ENCODE data around the gene PLEKHO2. TPM values are rescaled to one million over a fixed set of nuclear protein-coding genes. Genes with fewer than 3 reads are reported as not detected.

The PLEKHO2 gene
- total RNA-seq, 2 donors from 2014 or later, result 14.3 to 15.3 TPM

DNA sequence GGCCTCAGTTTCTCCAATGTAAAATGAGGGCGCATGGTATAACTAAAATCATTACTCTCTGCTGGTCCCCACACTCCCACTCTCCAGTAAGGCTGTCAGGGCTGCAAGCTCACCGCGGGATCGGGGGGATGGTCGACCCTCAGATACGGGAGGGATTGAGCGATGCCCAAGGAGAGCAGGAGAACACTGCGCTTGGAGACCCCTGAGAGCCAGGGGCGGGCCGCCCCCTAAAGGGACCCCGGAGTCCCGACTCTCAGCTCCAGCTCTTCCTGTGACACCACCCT lies 713 bp upstream of the PLEKHO2 start:
- ATAC-seq (replicated peaks in 1 of 2), result no peak
- Mint-ChIP-seq H3K27me3 (ENCODE audit: low read depth) (no peaks in the 10 kb centered on the region), H3K9me3 (no peaks in the 10 kb centered on the region), H3K36me3 (ENCODE audit: insufficient read depth in 2 of 2) (peaks cover 0 to 10% of the 10 kb centered on the region in 2 donors), H3K4me1 (ENCODE audit: low read depth) (peaks cover 71% of the 10 kb centered on the region), H3K27ac (no peak overlapping the region), H3K4me3 (peak overlapping the region; percentile 81 to 96)
- no peak for DNase-seq

DNA sequence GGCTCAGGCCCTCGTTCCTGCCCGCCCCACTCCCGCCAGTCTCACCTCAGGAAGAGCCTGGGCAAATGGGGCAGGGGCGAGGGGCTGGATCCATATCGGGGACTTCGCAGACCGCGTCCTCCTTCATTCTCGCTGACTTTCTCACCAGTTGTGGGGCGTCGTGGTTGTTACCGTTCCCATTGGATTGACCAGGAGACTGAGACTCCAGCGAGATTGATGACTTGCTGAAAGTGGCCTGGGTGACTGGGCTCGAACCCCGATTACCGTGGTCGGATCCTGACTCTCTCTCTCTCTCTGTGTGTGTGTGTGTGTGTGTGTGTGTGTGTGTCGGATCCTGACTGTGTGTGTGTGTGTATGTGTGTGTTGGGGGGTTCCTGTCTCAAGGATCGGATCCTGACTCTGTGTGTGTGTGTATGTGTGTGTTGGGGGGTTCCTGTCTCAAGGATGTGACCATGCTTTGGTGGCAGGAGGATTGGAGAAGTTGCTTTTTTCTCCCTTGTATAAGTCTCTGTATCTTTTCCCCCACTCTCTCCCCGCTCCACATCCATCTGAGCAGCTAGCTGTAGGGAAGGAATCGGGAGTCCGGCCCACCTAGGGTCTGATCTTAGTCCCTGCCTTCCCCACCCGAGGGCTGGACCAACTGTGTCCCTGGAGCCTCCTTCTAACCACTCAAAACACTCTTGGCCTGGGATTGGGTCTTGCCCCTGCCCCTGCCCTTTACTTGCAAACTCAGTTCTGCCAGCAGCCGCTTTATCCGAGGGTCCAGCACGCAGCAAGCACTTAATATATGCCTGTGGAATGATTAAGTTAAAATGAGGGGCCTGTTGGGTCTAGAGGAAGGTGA lies 603 bp downstream of the PLEKHO2 start:
- DNase-seq, result peak in 1 of 2 donors; percentile 13
- H3K4me3 Mint-ChIP-seq, result peak overlapping the region; percentile 81 to 96
- peaks cover 0 to 10% of the 10 kb centered on the region in 2 donors for H3K36me3 Mint-ChIP-seq (ENCODE audit: insufficient read depth in 2 of 2)
- H3K9me3 Mint-ChIP-seq, result no peaks in the 10 kb centered on the region
- peaks cover 64% of the 10 kb centered on the region for H3K4me1 Mint-ChIP-seq (ENCODE audit: low read depth)
- no peak for ATAC-seq (replicated peaks in 1 of 2)
- H3K27ac Mint-ChIP-seq, result peak overlapping the region; percentile 82
- no peaks in the 10 kb centered on the region for H3K27me3 Mint-ChIP-seq (ENCODE audit: low read depth)

- ATAC-seq (replicated peaks in 1 of 2) (no peak), DNase-seq (peak in 1 of 2 donors; percentile 18)
These were observed 1.4 kb downstream of the PLEKHO2 start for GRCh38 chr15:64842986-64843561.

GRCh38 chr15:64843991-64844390 lies 2.3 kb downstream of the PLEKHO2 start:
- H3K9me3 Mint-ChIP-seq, result no peaks in the 10 kb centered on the region
- peak overlapping the region; percentile 81 to 96 for H3K4me3 Mint-ChIP-seq
- H3K4me1 Mint-ChIP-seq (ENCODE audit: low read depth), result peaks cover 52% of the 10 kb centered on the region
- ATAC-seq (replicated peaks in 1 of 2) (no peak), DNase-seq (no peak)
- H3K27ac Mint-ChIP-seq, result peak overlapping the region; percentile 58
- no peaks in the 10 kb centered on the region for H3K27me3 Mint-ChIP-seq (ENCODE audit: low read depth)
- peaks cover 4 to 10% of the 10 kb centered on the region in 2 donors for H3K36me3 Mint-ChIP-seq (ENCODE audit: insufficient read depth in 2 of 2)

More at GRCh38 chr15:64842986-64843561, 1.4 kb downstream of the PLEKHO2 start:
- H3K4me1 Mint-ChIP-seq (ENCODE audit: low read depth), result peaks cover 60% of the 10 kb centered on the region
- H3K4me3 Mint-ChIP-seq, result peak overlapping the region; percentile 81 to 96
- peaks cover 0 to 10% of the 10 kb centered on the region in 2 donors for H3K36me3 Mint-ChIP-seq (ENCODE audit: insufficient read depth in 2 of 2)
- no peaks in the 10 kb centered on the region for H3K9me3 Mint-ChIP-seq
- H3K27ac Mint-ChIP-seq, result peak overlapping the region; percentile 82
- H3K27me3 Mint-ChIP-seq (ENCODE audit: low read depth), result no peaks in the 10 kb centered on the region

- Mint-ChIP-seq H3K27me3 (ENCODE audit: low read depth) (no peaks in the 10 kb centered on the region), H3K4me3 (peak overlapping the region; percentile 81 to 96), H3K9me3 (no peaks in the 10 kb centered on the region), H3K27ac (peak overlapping the region; percentile 58), H3K36me3 (ENCODE audit: insufficient read depth in 2 of 2) (peaks cover 4 to 10% of the 10 kb centered on the region in 2 donors), H3K4me1 (ENCODE audit: low read depth) (peaks cover 52% of the 10 kb centered on the region)
- DNase-seq (peak; percentile 32 to 38), ATAC-seq (replicated peaks in 1 of 2) (peak; percentile 8 to 20)
These were observed 2.9 kb downstream of the PLEKHO2 start for GRCh38 chr15:64844576-64845145.

DNA sequence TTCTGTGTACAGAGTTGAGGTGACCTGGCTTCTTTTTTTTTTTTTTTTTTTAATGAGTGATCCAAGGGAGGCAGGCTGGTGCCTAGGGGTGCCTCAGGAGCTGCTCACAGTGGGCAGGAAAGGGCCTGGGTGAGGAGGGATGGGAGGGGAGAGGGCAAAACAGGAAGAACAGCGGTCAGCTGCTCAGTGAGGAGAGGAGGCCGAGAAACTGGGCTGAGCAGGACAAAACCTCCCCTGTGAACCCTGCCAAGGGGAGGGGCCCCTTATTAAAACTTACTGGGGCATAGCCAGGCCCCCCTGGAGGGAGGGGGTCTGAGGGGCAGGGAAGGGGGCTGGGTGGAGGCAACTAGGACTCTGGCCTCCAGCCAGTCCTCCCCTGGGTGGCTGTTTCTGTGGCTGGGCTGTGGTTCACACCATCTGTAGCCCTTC lies 3.5 kb downstream of the PLEKHO2 start:
- peaks cover 4 to 10% of the 10 kb centered on the region in 2 donors for H3K36me3 Mint-ChIP-seq (ENCODE audit: insufficient read depth in 2 of 2)
- no peaks in the 10 kb centered on the region for H3K9me3 Mint-ChIP-seq
- H3K27ac Mint-ChIP-seq, result peak overlapping the region; percentile 75
- ATAC-seq (replicated peaks in 1 of 2) (no peak), DNase-seq (no peak)
- peak overlapping the region; percentile 81 to 96 for H3K4me3 Mint-ChIP-seq
- no peaks in the 10 kb centered on the region for H3K27me3 Mint-ChIP-seq (ENCODE audit: low read depth)
- peaks cover 52% of the 10 kb centered on the region for H3K4me1 Mint-ChIP-seq (ENCODE audit: low read depth)

GRCh38 chr15:64845831-64846595 lies 4.3 kb downstream of the PLEKHO2 start:
- no peak for DNase-seq
- no peaks in the 10 kb centered on the region for H3K9me3 Mint-ChIP-seq
- peak overlapping the region; percentile 75 for H3K27ac Mint-ChIP-seq
- H3K4me3 Mint-ChIP-seq, result peak overlapping the region in 1 of 2 donors; percentile 96
- H3K4me1 Mint-ChIP-seq (ENCODE audit: low read depth), result peaks cover 45% of the 10 kb centered on the region
- H3K36me3 Mint-ChIP-seq (ENCODE audit: insufficient read depth in 2 of 2), result peaks cover 7 to 11% of the 10 kb centered on the region in 2 donors
- H3K27me3 Mint-ChIP-seq (ENCODE audit: low read depth), result no peaks in the 10 kb centered on the region
- no peak for ATAC-seq (replicated peaks in 1 of 2)

DNA sequence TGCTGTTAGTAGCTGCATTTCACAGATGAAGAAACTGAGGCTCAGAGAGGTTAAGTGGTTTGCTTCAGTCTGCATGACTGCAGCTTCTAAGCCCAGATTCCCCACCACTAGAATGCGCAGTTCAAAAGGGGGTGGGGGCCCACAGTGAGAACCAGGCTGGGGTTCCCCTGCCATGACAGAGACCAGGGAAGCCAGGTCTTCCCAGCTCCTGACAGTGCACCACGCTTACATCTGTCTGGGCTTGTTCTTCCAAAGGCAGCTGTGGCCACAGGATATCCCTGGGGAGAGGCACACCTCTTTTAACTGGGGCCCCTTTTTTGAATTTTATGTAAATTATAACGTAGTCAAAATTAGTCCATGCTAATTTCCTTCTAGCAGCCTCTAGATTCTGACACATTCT lies 5.3 kb downstream of the PLEKHO2 start:
- no peak overlapping the region for H3K4me3 Mint-ChIP-seq
- no peaks in the 10 kb centered on the region for H3K27me3 Mint-ChIP-seq (ENCODE audit: low read depth)
- H3K9me3 Mint-ChIP-seq, result no peaks in the 10 kb centered on the region
- peaks cover 44% of the 10 kb centered on the region for H3K4me1 Mint-ChIP-seq (ENCODE audit: low read depth)
- peaks cover 11% of the 10 kb centered on the region in 2 donors for H3K36me3 Mint-ChIP-seq (ENCODE audit: insufficient read depth in 2 of 2)
- H3K27ac Mint-ChIP-seq, result peak overlapping the region; percentile 66
- ATAC-seq (replicated peaks in 1 of 2) (no peak), DNase-seq (no peak)

GRCh38 chr15:64847448-64847847 lies 5.7 kb downstream of the PLEKHO2 start:
- Mint-ChIP-seq H3K27me3 (ENCODE audit: low read depth) (no peaks in the 10 kb centered on the region), H3K36me3 (ENCODE audit: insufficient read depth in 2 of 2) (peaks cover 7 to 13% of the 10 kb centered on the region in 2 donors), H3K4me3 (no peak overlapping the region), H3K9me3 (no peaks in the 10 kb centered on the region), H3K27ac (peak overlapping the region; percentile 66), H3K4me1 (ENCODE audit: low read depth) (peaks cover 43% of the 10 kb centered on the region)
- DNase-seq (no peak), ATAC-seq (replicated peaks in 1 of 2) (no peak)

- Mint-ChIP-seq H3K27me3 (ENCODE audit: low read depth) (no peaks in the 10 kb centered on the region), H3K4me1 (ENCODE audit: low read depth) (peaks cover 36% of the 10 kb centered on the region), H3K36me3 (ENCODE audit: insufficient read depth in 2 of 2) (peaks cover 4 to 13% of the 10 kb centered on the region in 2 donors), H3K4me3 (no peak overlapping the region), H3K9me3 (no peaks in the 10 kb centered on the region), H3K27ac (peak overlapping the region; percentile 10)
- ATAC-seq (replicated peaks in 1 of 2) (no peak), DNase-seq (no peak)
These were observed 6.4 kb downstream of the PLEKHO2 start for GRCh38 chr15:64847876-64848716.

- no peak for ATAC-seq (replicated peaks in 1 of 2)
- H3K27me3 Mint-ChIP-seq (ENCODE audit: low read depth), result no peaks in the 10 kb centered on the region
- no peak overlapping the region for H3K4me3 Mint-ChIP-seq
- no peak overlapping the region for H3K27ac Mint-ChIP-seq
- no peak for DNase-seq
- H3K4me1 Mint-ChIP-seq (ENCODE audit: low read depth), result peaks cover 24% of the 10 kb centered on the region
- peaks cover 2 to 17% of the 10 kb centered on the region in 2 donors for H3K36me3 Mint-ChIP-seq (ENCODE audit: insufficient read depth in 2 of 2)
- no peaks in the 10 kb centered on the region for H3K9me3 Mint-ChIP-seq
These were observed 9.2 kb downstream of the PLEKHO2 start for GRCh38 chr15:64850778-64851502.

- ATAC-seq (replicated peaks in 1 of 2), result no peak
- no peak for DNase-seq
- peaks cover 27% of the 10 kb centered on the region for H3K4me1 Mint-ChIP-seq (ENCODE audit: low read depth)
- H3K27ac Mint-ChIP-seq, result no peak overlapping the region
- H3K4me3 Mint-ChIP-seq, result no peak overlapping the region
- no peaks in the 10 kb centered on the region for H3K27me3 Mint-ChIP-seq (ENCODE audit: low read depth)
- H3K36me3 Mint-ChIP-seq (ENCODE audit: insufficient read depth in 2 of 2), result peaks cover 2 to 17% of the 10 kb centered on the region in 2 donors
- H3K9me3 Mint-ChIP-seq, result no peaks in the 10 kb centered on the region
These were observed 9.8 kb downstream of the PLEKHO2 start for GRCh38 chr15:64851503-64851840.

All from activated T-cell treated with anti-CD3 and anti-CD28 coated beads, Interleukin-2, amount 50 U/mL, for 72 hours (primary cell).